CD4-positive, alpha-beta T cell (primary cell): ENCODE results near the gene PDGFRB. TPM values are rescaled to one million over a fixed set of nuclear protein-coding genes. Genes with fewer than 3 reads are reported as not detected.

Experiments used
- ATAC-seq: fragments of 200-7000 bp; cut with Tn5 transposase; one replicate; pipeline ENCODE4 v1.10.0; 2022; ENCODE audit warnings: mild to moderate bottlenecking; ENCODE audit not compliant: poor library complexity
- CTCF ChIA-PET: fragments of 350-600 bp; sonication (Branson Sonifier 250); formaldehyde crosslinking; loops from one replicate; lab custom pipeline; 2021; ENCODE audit warnings: antibody characterized with exemption, inconsistent platforms; lab: Charles Lee
- POLR2A ChIA-PET: fragments of 350-600 bp; sonication (Branson Sonifier 250); formaldehyde crosslinking; loops from one replicate; lab custom pipeline; 2021; ENCODE audit warnings: antibody characterized with exemption, inconsistent platforms; lab: Charles Lee
- DNase-seq, 14 experiments: peaks; one replicate each; pipeline ENCODE4 v3.0.0-alpha.2; 2013 to 2020; ENCODE audit warnings: mixed read lengths in 2 of 14
- H3K27ac ChIP-seq, 2 donors: one replicate each; pipeline versions ENCODE4 v1.5.1 to v1.7.0; 2013; ENCODE audit warnings: low read length in 2 of 2, low read depth in 1 of 2, mild to moderate bottlenecking in 1 of 2
- H3K27me3 ChIP-seq, 2 experiments: 1 replicate in 1 of 2; 2 replicates in 1 of 2; pipeline versions ENCODE4 v1.6.1 to v1.7.0; 2013; ENCODE audit warnings: low read length in 2 of 2, control low read depth in 1 of 2, mild to moderate bottlenecking in 1 of 2, moderate library complexity in 1 of 2; ENCODE audit not compliant: insufficient read depth in 2 of 2, control insufficient read depth in 1 of 2
- H3K36me3 ChIP-seq: one replicate; pipeline ENCODE4 v1.6.1; 2013; ENCODE audit warnings: low read length, control low read depth; ENCODE audit not compliant: insufficient read depth
- H3K4me1 ChIP-seq: one replicate; pipeline ENCODE4 v1.6.1; 2013; ENCODE audit warnings: low read length, control low read depth; ENCODE audit not compliant: insufficient read depth
- H3K4me3 ChIP-seq: one replicate; pipeline ENCODE4 v1.5.1; 2013; ENCODE audit warnings: mild to moderate bottlenecking, low read length, moderate library complexity
- H3K9me3 ChIP-seq, 2 experiments: 1 replicate in 1 of 2; 2 replicates in 1 of 2; pipeline versions ENCODE4 v1.6.1 to v1.7.0; 2013; ENCODE audit warnings: low read length in 2 of 2, mild to moderate bottlenecking in 2 of 2, control low read depth in 1 of 2, moderate library complexity in 1 of 2; ENCODE audit not compliant: control insufficient read depth in 1 of 2, insufficient read depth in 1 of 2
- H3K27ac Mint-ChIP-seq: one replicate; pipeline ENCODE4 v1.8.0; 2020; ENCODE audit warnings: mixed read lengths
- H3K27me3 Mint-ChIP-seq: one replicate; pipeline ENCODE4 v1.8.0; 2021; ENCODE audit warnings: mixed read lengths
- H3K36me3 Mint-ChIP-seq: one replicate; pipeline ENCODE4 v1.8.0; 2021; ENCODE audit warnings: low read depth, mixed read lengths
- H3K4me1 Mint-ChIP-seq: one replicate; pipeline ENCODE4 v1.8.0; 2021; ENCODE audit warnings: low read depth, mixed read lengths
- H3K4me3 Mint-ChIP-seq: one replicate; pipeline ENCODE4 v1.8.0; 2020; ENCODE audit warnings: mild to moderate bottlenecking, mixed read lengths
- H3K9me3 Mint-ChIP-seq: one replicate; pipeline ENCODE4 v1.8.0; 2020; ENCODE audit warnings: mixed read lengths
- CTCF ChIP-seq: fragments of 200-600 bp; IDR thresholded peaks from one replicate; pipeline ENCODE4 v1.8.0; 2022; ENCODE audit warnings: antibody characterized with exemption, mild to moderate bottlenecking
- intact Hi-C, 2 experiments: fragments of 100-400 bp; cut with DNase I in 1 of 2; cut with micrococcal nuclease in 1 of 2; formaldehyde crosslinking; loops; one replicate each; pipeline versions ENCODE4 v1.15.1 to v1.9.0; 2023 to 2025; cut with DNase I, micrococcal nuclease
- total RNA-seq, 174 experiments: library from RNA in 2 of 174; stranded (reverse) in 2 of 174; gene quantifications; one replicate each; pipeline ENCODE4 v1.2.3 and lab custom pipeline; 2021 to 2026

PDGFRB gene
- total RNA-seq, 2 experiments from 2014 or later = not detected

GRCh38 chr5:150078802-150079689 is 76.6 kb downstream of the PDGFRB start:
- no peak overlapping the region for H3K4me3 Mint-ChIP-seq
- H3K9me3 Mint-ChIP-seq = no peaks in the 10 kb centered on the region
- intact Hi-C loops = no loop called here
- no peak overlapping the region for H3K27ac ChIP-seq
- no peaks in the 10 kb centered on the region for H3K36me3 ChIP-seq
- H3K27me3 Mint-ChIP-seq = peaks cover 38% of the 10 kb centered on the region
- H3K27me3 ChIP-seq = peaks cover 13 to 17% of the 10 kb centered on the region in 2 experiments
- ATAC-seq (no peak), DNase-seq (no peak)
- H3K9me3 ChIP-seq = peaks cover 0 to 3% of the 10 kb centered on the region in 2 experiments
- H3K4me3 ChIP-seq = no peak overlapping the region
- H3K4me1 Mint-ChIP-seq = no peaks in the 10 kb centered on the region
- POLR2A ChIA-PET = no interaction called here
- no peak for TF ChIP-seq CTCF
- H3K27ac Mint-ChIP-seq = no peak overlapping the region
- CTCF ChIA-PET = no interaction called here
- peaks cover 8% of the 10 kb centered on the region for H3K4me1 ChIP-seq
- no peaks in the 10 kb centered on the region for H3K36me3 Mint-ChIP-seq

GRCh38 chr5:150077996-150078801 is 77.4 kb downstream of the PDGFRB start:
- DNase-seq (no peak), ATAC-seq (no peak)
- Histone ChIP-seq H3K27ac (no peak overlapping the region), H3K27me3 (peaks cover 9 to 13% of the 10 kb centered on the region in 2 experiments), H3K9me3 (peaks cover 0 to 3% of the 10 kb centered on the region in 2 experiments), H3K36me3 (no peaks in the 10 kb centered on the region), H3K4me3 (no peak overlapping the region), H3K4me1 (peaks cover 8% of the 10 kb centered on the region)
- H3K27ac Mint-ChIP-seq = no peak overlapping the region
- H3K36me3 Mint-ChIP-seq = no peaks in the 10 kb centered on the region
- CTCF ChIA-PET = no interaction called here
- POLR2A ChIA-PET = no interaction called here
- peaks cover 30% of the 10 kb centered on the region for H3K27me3 Mint-ChIP-seq
- no peak for TF ChIP-seq CTCF
- intact Hi-C loops = no loop called here
- no peak overlapping the region for H3K4me3 Mint-ChIP-seq
- no peaks in the 10 kb centered on the region for H3K9me3 Mint-ChIP-seq
- no peaks in the 10 kb centered on the region for H3K4me1 Mint-ChIP-seq

- CTCF ChIA-PET = no interaction called here
- DNase-seq (no peak), ATAC-seq (no peak)
Observed at GRCh38 chr5:150077060-150077459, 78.6 kb downstream of the PDGFRB start.

More at GRCh38 chr5:150077060-150077459, 78.6 kb downstream of the PDGFRB start:
- intact Hi-C loops = no loop called here
- no peak overlapping the region for H3K4me3 Mint-ChIP-seq
- no peak overlapping the region for H3K27ac ChIP-seq
- H3K36me3 Mint-ChIP-seq = no peaks in the 10 kb centered on the region
- peaks cover 2 to 9% of the 10 kb centered on the region in 2 experiments for H3K27me3 ChIP-seq
- TF ChIP-seq CTCF = no peak
- H3K4me3 ChIP-seq = no peak overlapping the region
- H3K27me3 Mint-ChIP-seq = peaks cover 18% of the 10 kb centered on the region
- H3K36me3 ChIP-seq = no peaks in the 10 kb centered on the region
- no peaks in the 10 kb centered on the region for H3K9me3 Mint-ChIP-seq
- H3K4me1 ChIP-seq = peaks cover 5% of the 10 kb centered on the region
- H3K4me1 Mint-ChIP-seq = no peaks in the 10 kb centered on the region
- no peak overlapping the region for H3K27ac Mint-ChIP-seq
- POLR2A ChIA-PET = no interaction called here
- no peaks in the 10 kb centered on the region for H3K9me3 ChIP-seq
